HG02973 (cell line): ENCODE measurements around the gene IQSEC1.

Experiments
- ATAC-seq: cut with Tn5 transposase; IDR thresholded peaks from one replicate; pipeline ENCODE4 v1.9.1; 2021; ENCODE audit warnings: moderate library complexity; ENCODE audit not compliant: unreplicated experiment

The IQSEC1 gene

GRCh38 chr3:13018561-13019242, 54.5 kb downstream of the IQSEC1 start:
- no peak for ATAC-seq

GRCh38 chr3:13018043-13018451, 55.2 kb downstream of the IQSEC1 start:
- no peak for ATAC-seq

- ATAC-seq, result no peak
These were observed 55.7 kb downstream of the IQSEC1 start for GRCh38 chr3:13017361-13018042.

GRCh38 chr3:13016721-13017255, 56.4 kb downstream of the IQSEC1 start:
- ATAC-seq, result no peak

- ATAC-seq, result peak; percentile 33
These were observed 57.0 kb downstream of the IQSEC1 start for GRCh38 chr3:13016083-13016720.

GRCh38 chr3:13015286-13016082, 57.7 kb downstream of the IQSEC1 start:
- peak; percentile 22 for ATAC-seq

GRCh38 chr3:13014755-13015285, 58.4 kb downstream of the IQSEC1 start:
- no peak for ATAC-seq

- no peak for ATAC-seq
These were observed 59.1 kb downstream of the IQSEC1 start for GRCh38 chr3:13013994-13014754.

GRCh38 chr3:13013566-13013965, 59.7 kb downstream of the IQSEC1 start:
- no peak for ATAC-seq

- ATAC-seq, result no peak
These were observed 60.1 kb downstream of the IQSEC1 start for GRCh38 chr3:13013151-13013561.

- ATAC-seq, result peak; percentile 35
These were observed 61.0 kb downstream of the IQSEC1 start for GRCh38 chr3:13012221-13012691.

- ATAC-seq, result peak; percentile 43
These were observed 61.5 kb downstream of the IQSEC1 start for GRCh38 chr3:13011573-13012220.

- ATAC-seq, result no peak
These were observed 62.3 kb downstream of the IQSEC1 start for GRCh38 chr3:13010780-13011572.

- ATAC-seq, result no peak
These were observed 63.3 kb downstream of the IQSEC1 start for GRCh38 chr3:13009946-13010315.

GRCh38 chr3:13009132-13009945, 63.9 kb downstream of the IQSEC1 start:
- peak; percentile 15 for ATAC-seq

- ATAC-seq, result no peak
These were observed 64.9 kb downstream of the IQSEC1 start for GRCh38 chr3:13008155-13008995.
